ENCODE data around the gene WASHC4.

Gene WASHC4

GRCh38 chr12:105204127-105204526 lies 96.6 kb downstream of the WASHC4 start:
- whole genome bisulfite sequencing (ENCODE audit: insufficient coverage): 100% methylated on average over 7 of the region's 8 CpGs
- peaks cover 20 to 79% (median 55%) of the 10 kb centered on the region in 4 experiments for H3K36me3 ChIP-seq (ENCODE audit: control insufficient read depth in 4 of 4, insufficient read depth in 4 of 4, low read length in 3 of 4)
- ChIA-PET CTCF (interaction anchor here (2.9 kb wide), 1 partner anchor 180 kb away, joined by 8 read pairs; no protein-coding TSS in a partner anchor), POLR2A (no interaction called here)
- no peaks in the 10 kb centered on the region for H3K9me3 ChIP-seq (ENCODE audit: control extremely low read depth in 1 of 5, control insufficient read depth in 4 of 5, insufficient read depth in 2 of 5, low read depth in 1 of 5, low read length in 4 of 5)
- H3K27me3 ChIP-seq (replicated peaks in 2 of 5; ENCODE audit: control insufficient read depth in 4 of 5, insufficient read depth in 5 of 5, low read length in 4 of 5): no peaks in the 10 kb centered on the region
- peaks cover 0 to 2% (median 0%) of the 10 kb centered on the region in 4 experiments for H3K4me1 ChIP-seq (ENCODE audit: control extremely low read depth in 1 of 4, control insufficient read depth in 4 of 4, insufficient read depth in 4 of 4, low read length in 3 of 4)
- no peak for DNase-seq
- H3K27ac ChIP-seq (ENCODE audit: insufficient read depth in 1 of 2, low read depth in 1 of 2, low read length in 2 of 2, poor library complexity in 1 of 2, severe bottlenecking in 2 of 2): no peak overlapping the region
- H3K4me3 ChIP-seq (ENCODE audit: control insufficient read depth in 1 of 7, extremely low read depth in 1 of 7, insufficient read depth in 4 of 7, low read depth in 2 of 7, low read length in 6 of 7): no peak overlapping the region

DNA sequence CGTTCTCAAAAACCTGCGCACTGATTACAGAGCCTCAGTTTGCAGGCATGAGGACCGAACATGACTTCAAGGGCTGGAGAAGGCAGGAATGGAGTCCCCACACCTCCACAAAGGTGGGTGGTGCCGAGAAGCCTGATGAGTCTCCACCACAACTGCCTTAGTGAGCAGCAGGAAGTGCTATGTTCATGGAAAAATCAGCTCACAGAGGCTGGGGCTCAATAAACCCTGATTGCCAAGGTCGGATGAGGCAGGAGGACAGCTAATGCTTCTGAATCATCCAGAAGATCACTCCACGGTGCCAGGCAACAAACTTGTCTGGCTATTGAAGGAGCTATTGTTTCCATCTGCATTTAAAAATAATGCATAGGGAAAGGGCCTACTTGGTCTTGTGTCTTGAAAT lies 97.4 kb downstream of the WASHC4 start:
- peaks cover 23 to 79% (median 56%) of the 10 kb centered on the region in 4 experiments for H3K36me3 ChIP-seq (ENCODE audit: control insufficient read depth in 4 of 4, insufficient read depth in 4 of 4, low read length in 3 of 4)
- POLR2A ChIA-PET: no interaction called here

GRCh38 chr12:105205322-105206048 lies 98.0 kb downstream of the WASHC4 start:
- Histone ChIP-seq H3K4me1 (ENCODE audit: control extremely low read depth in 1 of 4, control insufficient read depth in 4 of 4, insufficient read depth in 4 of 4, low read length in 3 of 4) (no peaks in the 10 kb centered on the region), H3K36me3 (ENCODE audit: control insufficient read depth in 4 of 4, insufficient read depth in 4 of 4, low read length in 3 of 4) (peaks cover 22 to 75% (median 54%) of the 10 kb centered on the region in 4 experiments), H3K27me3 (replicated peaks in 2 of 5; ENCODE audit: control insufficient read depth in 4 of 5, insufficient read depth in 5 of 5, low read length in 4 of 5) (no peaks in the 10 kb centered on the region), H3K9me3 (ENCODE audit: control extremely low read depth in 1 of 5, control insufficient read depth in 4 of 5, insufficient read depth in 2 of 5, low read depth in 1 of 5, low read length in 4 of 5) (no peaks in the 10 kb centered on the region), H3K27ac (ENCODE audit: insufficient read depth in 1 of 2, low read depth in 1 of 2, low read length in 2 of 2, poor library complexity in 1 of 2, severe bottlenecking in 2 of 2) (no peak overlapping the region), H3K4me3 (ENCODE audit: control insufficient read depth in 1 of 7, extremely low read depth in 1 of 7, insufficient read depth in 4 of 7, low read depth in 2 of 7, low read length in 6 of 7) (no peak overlapping the region)
- ChIA-PET POLR2A (no interaction called here), CTCF (interaction anchor here (1.4 to 2.9 kb wide), 2 partner anchors 21 to 178 kb away, joined by 3 to 8 read pairs; no protein-coding TSS in a partner anchor)
- 97% methylated on average over 10 of the region's 10 CpGs for WGBS (ENCODE audit: insufficient coverage)
- no peak for DNase-seq

More for the DNA sequence above, 97.4 kb downstream of the WASHC4 start:
- no peak for DNase-seq
- WGBS (ENCODE audit: insufficient coverage): 97% methylated on average over 6 of the region's 6 CpGs
- CTCF ChIA-PET: interaction anchor here (2.9 kb wide), 1 partner anchor 179 kb away, joined by 8 read pairs; no protein-coding TSS in a partner anchor
- Histone ChIP-seq H3K27me3 (replicated peaks in 2 of 5; ENCODE audit: control insufficient read depth in 4 of 5, insufficient read depth in 5 of 5, low read length in 4 of 5) (no peaks in the 10 kb centered on the region), H3K4me3 (ENCODE audit: control insufficient read depth in 1 of 7, extremely low read depth in 1 of 7, insufficient read depth in 4 of 7, low read depth in 2 of 7, low read length in 6 of 7) (no peak overlapping the region), H3K9me3 (ENCODE audit: control extremely low read depth in 1 of 5, control insufficient read depth in 4 of 5, insufficient read depth in 2 of 5, low read depth in 1 of 5, low read length in 4 of 5) (no peaks in the 10 kb centered on the region), H3K4me1 (ENCODE audit: control extremely low read depth in 1 of 4, control insufficient read depth in 4 of 4, insufficient read depth in 4 of 4, low read length in 3 of 4) (no peaks in the 10 kb centered on the region), H3K27ac (ENCODE audit: insufficient read depth in 1 of 2, low read depth in 1 of 2, low read length in 2 of 2, poor library complexity in 1 of 2, severe bottlenecking in 2 of 2) (no peak overlapping the region)

- Histone ChIP-seq H3K4me3 (ENCODE audit: control insufficient read depth in 1 of 7, extremely low read depth in 1 of 7, insufficient read depth in 4 of 7, low read depth in 2 of 7, low read length in 6 of 7) (no peak overlapping the region), H3K27me3 (replicated peaks in 2 of 5; ENCODE audit: control insufficient read depth in 4 of 5, insufficient read depth in 5 of 5, low read length in 4 of 5) (no peaks in the 10 kb centered on the region), H3K27ac (ENCODE audit: insufficient read depth in 1 of 2, low read depth in 1 of 2, low read length in 2 of 2, poor library complexity in 1 of 2, severe bottlenecking in 2 of 2) (no peak overlapping the region), H3K9me3 (ENCODE audit: control extremely low read depth in 1 of 5, control insufficient read depth in 4 of 5, insufficient read depth in 2 of 5, low read depth in 1 of 5, low read length in 4 of 5) (no peaks in the 10 kb centered on the region), H3K4me1 (ENCODE audit: control extremely low read depth in 1 of 4, control insufficient read depth in 4 of 4, insufficient read depth in 4 of 4, low read length in 3 of 4) (no peaks in the 10 kb centered on the region), H3K36me3 (ENCODE audit: control insufficient read depth in 4 of 4, insufficient read depth in 4 of 4, low read length in 3 of 4) (peaks cover 22 to 80% (median 58%) of the 10 kb centered on the region in 4 experiments)
- DNase-seq: no peak
- ChIA-PET CTCF (interaction anchor here (1.4 to 2.9 kb wide), 2 partner anchors 20 to 177 kb away, joined by 3 to 8 read pairs; no protein-coding TSS in a partner anchor), POLR2A (no interaction called here)
- WGBS (ENCODE audit: insufficient coverage): 98% methylated on average over 13 of the region's 16 CpGs
Observed at GRCh38 chr12:105206686-105207374, 99.3 kb downstream of the WASHC4 start.

DNA sequence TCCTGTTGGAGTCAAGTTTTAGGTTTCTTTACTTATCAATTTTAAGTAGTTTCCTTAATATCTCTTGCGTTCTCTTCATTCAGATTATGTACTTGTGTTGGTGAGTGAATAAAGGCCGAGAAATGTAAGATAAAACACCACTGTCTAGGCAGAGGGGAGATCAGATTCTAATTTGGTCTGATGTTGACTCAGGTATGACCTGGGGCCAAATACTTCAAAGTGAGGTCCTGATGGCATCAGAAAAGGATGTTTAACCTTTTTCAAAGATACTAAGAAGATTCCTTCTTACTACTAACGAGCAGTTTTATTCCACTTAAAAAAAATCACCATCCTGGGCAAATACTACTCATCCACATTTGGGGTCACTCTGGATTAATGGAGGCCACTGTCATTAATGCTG lies 101.6 kb downstream of the WASHC4 start:
- POLR2A ChIA-PET: no interaction called here
- no peaks in the 10 kb centered on the region for H3K27me3 ChIP-seq (replicated peaks in 2 of 5; ENCODE audit: control insufficient read depth in 4 of 5, insufficient read depth in 5 of 5, low read length in 4 of 5)
- H3K27ac ChIP-seq (ENCODE audit: insufficient read depth in 1 of 2, low read depth in 1 of 2, low read length in 2 of 2, poor library complexity in 1 of 2, severe bottlenecking in 2 of 2): no peak overlapping the region
- CTCF ChIA-PET: interaction anchor here (1.7 kb wide), 1 partner anchor 9 kb away, joined by 5 read pairs; no protein-coding TSS in a partner anchor
- peaks cover 20 to 76% (median 47%) of the 10 kb centered on the region in 4 experiments for H3K36me3 ChIP-seq (ENCODE audit: control insufficient read depth in 4 of 4, insufficient read depth in 4 of 4, low read length in 3 of 4)
- no peak for DNase-seq
- no peaks in the 10 kb centered on the region for H3K4me1 ChIP-seq (ENCODE audit: control extremely low read depth in 1 of 4, control insufficient read depth in 4 of 4, insufficient read depth in 4 of 4, low read length in 3 of 4)
- H3K4me3 ChIP-seq (ENCODE audit: control insufficient read depth in 1 of 7, extremely low read depth in 1 of 7, insufficient read depth in 4 of 7, low read depth in 2 of 7, low read length in 6 of 7): no peak overlapping the region
- H3K9me3 ChIP-seq (ENCODE audit: control extremely low read depth in 1 of 5, control insufficient read depth in 4 of 5, insufficient read depth in 2 of 5, low read depth in 1 of 5, low read length in 4 of 5): no peaks in the 10 kb centered on the region
- 100% methylated on average over 2 of the region's 3 CpGs for WGBS (ENCODE audit: insufficient coverage)

DNA sequence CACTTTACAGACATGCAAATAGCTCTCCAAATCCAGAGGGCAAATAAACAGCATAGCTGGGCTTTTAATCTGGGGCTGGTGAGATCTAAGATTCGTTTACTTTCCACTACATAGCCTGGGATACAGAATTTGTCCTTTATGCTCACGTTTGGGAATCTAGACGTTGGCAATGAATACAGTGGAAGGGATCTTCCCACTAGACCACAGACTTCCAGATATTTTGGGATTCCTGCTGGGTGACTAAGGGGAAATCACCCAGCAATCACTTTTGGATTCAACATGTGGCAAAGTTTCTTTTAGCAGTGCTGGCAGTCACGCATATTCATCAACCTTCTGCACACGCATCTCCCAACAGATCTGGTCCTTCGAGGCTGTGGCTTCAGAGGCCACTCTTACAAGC lies 104.9 kb downstream of the WASHC4 start:
- 96% methylated on average over 6 of the region's 6 CpGs for WGBS (ENCODE audit: insufficient coverage)

GRCh38 chr12:105214148-105214547 lies 106.6 kb downstream of the WASHC4 start:
- no peaks in the 10 kb centered on the region for H3K9me3 ChIP-seq (ENCODE audit: control extremely low read depth in 1 of 5, control insufficient read depth in 4 of 5, insufficient read depth in 2 of 5, low read depth in 1 of 5, low read length in 4 of 5)
- ChIA-PET POLR2A (no interaction called here), CTCF (no interaction called here)
- no peak for DNase-seq
- H3K27ac ChIP-seq (ENCODE audit: insufficient read depth in 1 of 2, low read depth in 1 of 2, low read length in 2 of 2, poor library complexity in 1 of 2, severe bottlenecking in 2 of 2): no peak overlapping the region
- no peak overlapping the region for H3K4me3 ChIP-seq (ENCODE audit: control insufficient read depth in 1 of 7, extremely low read depth in 1 of 7, insufficient read depth in 4 of 7, low read depth in 2 of 7, low read length in 6 of 7)
- H3K36me3 ChIP-seq (ENCODE audit: control insufficient read depth in 4 of 4, insufficient read depth in 4 of 4, low read length in 3 of 4): peaks cover 28 to 65% (median 36%) of the 10 kb centered on the region in 4 experiments
- no peaks in the 10 kb centered on the region for H3K4me1 ChIP-seq (ENCODE audit: control extremely low read depth in 1 of 4, control insufficient read depth in 4 of 4, insufficient read depth in 4 of 4, low read length in 3 of 4)
- 86% methylated on average over 1 of the region's 6 CpGs for WGBS (ENCODE audit: insufficient coverage)
- no peaks in the 10 kb centered on the region for H3K27me3 ChIP-seq (replicated peaks in 2 of 5; ENCODE audit: control insufficient read depth in 4 of 5, insufficient read depth in 5 of 5, low read length in 4 of 5)

More for the DNA sequence above, 104.9 kb downstream of the WASHC4 start:
- CTCF ChIA-PET: interaction anchor here (0.6 to 1.5 kb wide), 2 partner anchors 14 to 222 kb away, joined by 3 read pairs; no protein-coding TSS in a partner anchor
- Histone ChIP-seq H3K9me3 (ENCODE audit: control extremely low read depth in 1 of 5, control insufficient read depth in 4 of 5, insufficient read depth in 2 of 5, low read depth in 1 of 5, low read length in 4 of 5) (no peaks in the 10 kb centered on the region), H3K4me1 (ENCODE audit: control extremely low read depth in 1 of 4, control insufficient read depth in 4 of 4, insufficient read depth in 4 of 4, low read length in 3 of 4) (no peaks in the 10 kb centered on the region), H3K27ac (ENCODE audit: insufficient read depth in 1 of 2, low read depth in 1 of 2, low read length in 2 of 2, poor library complexity in 1 of 2, severe bottlenecking in 2 of 2) (no peak overlapping the region), H3K36me3 (ENCODE audit: control insufficient read depth in 4 of 4, insufficient read depth in 4 of 4, low read length in 3 of 4) (peaks cover 25 to 66% (median 35%) of the 10 kb centered on the region in 4 experiments), H3K4me3 (ENCODE audit: control insufficient read depth in 1 of 7, extremely low read depth in 1 of 7, insufficient read depth in 4 of 7, low read depth in 2 of 7, low read length in 6 of 7) (no peak overlapping the region), H3K27me3 (replicated peaks in 2 of 5; ENCODE audit: control insufficient read depth in 4 of 5, insufficient read depth in 5 of 5, low read length in 4 of 5) (no peaks in the 10 kb centered on the region)
- POLR2A ChIA-PET: interaction anchor here (1.0 kb wide), 1 partner anchor 12 kb away, joined by 3 read pairs; no protein-coding TSS in a partner anchor
- DNase-seq: no peak

Measured in common myeloid progenitor, CD34-positive (primary cell).